ENCODE data around the gene ATG7. TPM values are rescaled to one million over a fixed set of nuclear protein-coding genes. Genes with fewer than 3 reads are reported as not detected.

ATG7 gene
- total RNA-seq, 4 donors from 2014 or later, result 45.8 to 85.3 (median 67.3) TPM

DNA sequence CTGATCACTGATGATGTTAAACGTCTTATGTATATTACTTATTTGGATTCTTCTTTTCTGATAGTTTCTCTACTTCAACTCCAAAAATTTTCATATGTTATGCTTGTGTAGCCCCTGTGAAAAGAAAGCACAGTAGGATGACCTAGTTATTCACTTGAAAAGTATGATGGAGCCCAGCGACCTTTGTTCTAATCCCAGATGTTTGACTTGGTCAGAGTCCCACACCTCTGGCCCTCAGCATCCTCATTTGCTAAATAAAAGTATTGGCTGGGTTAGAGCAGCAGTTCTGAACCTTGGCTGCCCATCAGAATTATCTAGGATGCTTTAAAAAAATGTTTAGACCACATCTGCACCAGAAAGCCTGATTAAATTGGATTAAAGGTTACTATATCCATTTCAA, 173.7 kb downstream of the ATG7 start:
- H3K4me3 ChIP-seq (replicated peaks in 1 of 3), result no peak overlapping the region
- WGBS, 2 donors, result 70 to 76% methylated on average over 2 of the region's 2 CpGs

DNA sequence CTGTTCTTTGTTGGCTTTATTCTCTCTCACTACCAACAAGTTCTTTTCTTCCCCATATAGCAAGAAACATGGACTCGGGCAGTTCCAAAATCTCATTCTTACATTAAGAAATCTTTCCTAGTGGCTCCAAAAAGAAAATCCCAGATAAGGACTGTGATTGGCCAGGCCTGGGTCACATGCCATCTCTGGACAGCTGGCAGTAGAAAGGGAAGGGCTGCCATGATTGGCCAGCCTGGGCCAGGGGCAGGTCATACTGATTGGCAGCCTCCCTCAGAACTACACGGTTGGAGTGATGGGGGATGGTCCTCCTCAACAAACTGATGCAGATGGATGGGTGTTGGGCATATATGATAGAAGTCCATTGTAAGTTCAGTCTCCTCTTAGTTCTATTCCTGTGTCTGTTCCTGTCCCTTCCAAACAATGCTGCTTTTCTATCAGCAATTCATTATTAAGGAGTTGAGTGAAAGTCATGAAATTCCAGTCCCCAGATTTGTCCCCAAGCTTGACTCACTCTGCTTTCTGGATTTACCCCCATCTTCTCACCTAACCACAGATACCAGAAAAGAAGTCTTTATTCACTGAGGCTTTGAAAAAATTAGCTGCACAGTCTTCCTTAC, 175.5 kb downstream of the ATG7 start:
- no peak for TF ChIP-seq POLR2A (IDR thresholded peaks at IDR 0.05)
- TF ChIP-seq, protein P1, sequence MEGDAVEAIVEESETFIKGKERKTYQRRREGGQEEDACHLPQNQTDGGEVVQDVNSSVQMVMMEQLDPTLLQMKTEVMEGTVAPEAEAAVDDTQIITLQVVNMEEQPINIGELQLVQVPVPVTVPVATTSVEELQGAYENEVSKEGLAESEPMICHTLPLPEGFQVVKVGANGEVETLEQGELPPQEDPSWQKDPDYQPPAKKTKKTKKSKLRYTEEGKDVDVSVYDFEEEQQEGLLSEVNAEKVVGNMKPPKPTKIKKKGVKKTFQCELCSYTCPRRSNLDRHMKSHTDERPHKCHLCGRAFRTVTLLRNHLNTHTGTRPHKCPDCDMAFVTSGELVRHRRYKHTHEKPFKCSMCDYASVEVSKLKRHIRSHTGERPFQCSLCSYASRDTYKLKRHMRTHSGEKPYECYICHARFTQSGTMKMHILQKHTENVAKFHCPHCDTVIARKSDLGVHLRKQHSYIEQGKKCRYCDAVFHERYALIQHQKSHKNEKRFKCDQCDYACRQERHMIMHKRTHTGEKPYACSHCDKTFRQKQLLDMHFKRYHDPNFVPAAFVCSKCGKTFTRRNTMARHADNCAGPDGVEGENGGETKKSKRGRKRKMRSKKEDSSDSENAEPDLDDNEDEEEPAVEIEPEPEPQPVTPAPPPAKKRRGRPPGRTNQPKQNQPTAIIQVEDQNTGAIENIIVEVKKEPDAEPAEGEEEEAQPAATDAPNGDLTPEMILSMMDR (IDR thresholded peaks at IDR 0.05), result no peak
- Histone ChIP-seq H3K27ac (no peak overlapping the region), H3K4me3 (replicated peaks in 1 of 3) (no peak overlapping the region), H3K4me1 (no peaks in the 10 kb centered on the region), H3K27me3 (no peaks in the 10 kb centered on the region), H3K9me3 (no peaks in the 10 kb centered on the region), H3K36me3 (no peaks in the 10 kb centered on the region)
- DNase-seq, result no peak
- 35 to 63% methylated on average over 2 of the region's 2 CpGs for WGBS, 2 donors
- intact Hi-C loops (cut with DNase I), result no loop called here

More for the DNA sequence above, 173.7 kb downstream of the ATG7 start:
- no peaks in the 10 kb centered on the region for H3K36me3 ChIP-seq
- TF ChIP-seq, protein P1 (IDR thresholded peaks at IDR 0.05), result no peak
- no peak for TF ChIP-seq POLR2A (IDR thresholded peaks at IDR 0.05)
- no peaks in the 10 kb centered on the region for H3K4me1 ChIP-seq
- no peak overlapping the region for H3K27ac ChIP-seq
- H3K9me3 ChIP-seq, result no peaks in the 10 kb centered on the region
- DNase-seq, result no peak
- intact Hi-C loops (cut with DNase I), result no loop called here
- H3K27me3 ChIP-seq, result no peaks in the 10 kb centered on the region

DNA sequence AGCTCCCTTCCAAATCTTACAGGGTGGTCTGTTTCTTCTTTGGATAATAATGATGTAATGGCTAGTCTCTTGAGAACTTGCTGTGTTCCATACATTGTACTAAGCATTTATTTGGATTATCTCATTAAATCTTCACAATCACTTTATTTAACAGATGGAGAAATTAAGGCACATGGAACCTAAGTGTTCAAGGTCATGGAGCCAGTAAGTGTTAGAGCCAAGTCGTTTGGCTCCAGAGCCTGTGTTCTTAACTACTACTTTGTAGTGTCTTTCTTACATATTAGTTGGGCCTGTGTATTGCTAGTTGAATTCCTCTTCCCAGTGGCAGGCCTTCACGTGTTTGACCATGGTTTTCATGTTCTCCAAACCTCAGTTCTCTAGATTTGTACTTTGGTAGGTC, 177.8 kb downstream of the ATG7 start:
- DNase-seq, result no peak
- Histone ChIP-seq H3K4me1 (no peaks in the 10 kb centered on the region), H3K27me3 (no peaks in the 10 kb centered on the region), H3K9me3 (no peaks in the 10 kb centered on the region), H3K36me3 (no peaks in the 10 kb centered on the region), H3K27ac (no peak overlapping the region), H3K4me3 (replicated peaks in 1 of 3) (no peak overlapping the region)
- intact Hi-C loops (cut with DNase I), result no loop called here
- no peak for TF ChIP-seq POLR2A (IDR thresholded peaks at IDR 0.05)
- TF ChIP-seq, protein P1 (IDR thresholded peaks at IDR 0.05), result no peak
- WGBS, 2 donors, result 80 to 82% methylated on average over 2 of the region's 2 CpGs

DNA sequence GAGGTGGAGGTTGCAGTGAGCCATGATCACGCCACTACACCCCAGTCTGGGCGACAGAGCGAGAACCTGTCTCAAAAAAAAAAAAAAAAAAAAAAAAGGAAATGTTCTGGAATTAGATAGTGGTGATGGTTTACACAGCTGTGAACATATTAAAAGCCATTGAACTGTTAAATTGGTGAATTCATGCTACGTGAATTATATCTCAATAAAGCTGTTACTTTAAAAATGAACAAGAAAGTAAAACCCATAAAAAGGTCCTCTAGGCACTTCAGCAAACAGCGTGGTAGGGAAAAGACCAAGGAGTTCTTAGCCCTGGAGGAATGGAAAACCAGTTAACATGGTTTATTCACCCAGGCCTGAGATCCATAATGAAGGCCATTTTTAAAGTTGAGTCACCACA, 180.1 kb downstream of the ATG7 start:
- intact Hi-C loops (cut with DNase I), result no loop called here

More for the DNA sequence above, 180.1 kb downstream of the ATG7 start:
- no peak for TF ChIP-seq POLR2A (IDR thresholded peaks at IDR 0.05)
- TF ChIP-seq, protein P1 (IDR thresholded peaks at IDR 0.05), result no peak
- Histone ChIP-seq H3K27ac (no peak overlapping the region), H3K27me3 (no peaks in the 10 kb centered on the region), H3K4me3 (replicated peaks in 1 of 3) (no peak overlapping the region), H3K9me3 (no peaks in the 10 kb centered on the region), H3K36me3 (no peaks in the 10 kb centered on the region), H3K4me1 (no peaks in the 10 kb centered on the region)
- DNase-seq, result no peak
- WGBS, 2 donors, result 94 to 95% methylated on average over 5 of the region's 5 CpGs

Data from thyroid gland (tissue), 4 donors.